GM23248 (cell line): ENCODE results near the gene SMPD2.

ENCODE experiments used
- EZH2 ChIP-seq: fragments of 200-600 bp; sonication (generic); IDR thresholded peaks from 2 replicates; pipeline ENCODE4 v1.6.1; 2018; ENCODE audit warnings: antibody characterized with exemption, mild to moderate bottlenecking; ENCODE audit not compliant: insufficient read depth, poor library complexity, severe bottlenecking
- EZH2phosphoT487 ChIP-seq: fragments of 200-600 bp; sonication (generic); IDR thresholded peaks from 2 replicates; pipeline ENCODE4 v1.6.1; 2018; ENCODE audit warnings: antibody characterized with exemption, moderate library complexity, mild to moderate bottlenecking, low read depth; ENCODE audit not compliant: insufficient read depth

GRCh38 chr6:109440331-109441068 lies at the start of gene SMPD2, which contains the start of gene PPIL6:
- TF ChIP-seq EZH2 = no peak
- no peak for TF ChIP-seq EZH2phosphoT487
